ENCODE results near the gene CD300E. TPM values are rescaled to one million over a fixed set of nuclear protein-coding genes. Genes with fewer than 3 reads are reported as not detected.
"Not testable (repeated sequence)": the region's sequence is repeated elsewhere in the genome, so short reads cannot be mapped to it uniquely, and the experiment has no call there.

CD300E gene
- total RNA-seq, 1 experiment from 2014 or later: not detected

- Mint-ChIP-seq H3K4me3 (ENCODE audit: unreplicated experiment) (peak overlapping the region; percentile 39), H3K9me3 (ENCODE audit: unreplicated experiment) (peaks cover 13% of the 10 kb centered on the region), H3K36me3 (ENCODE audit: insufficient read depth, unreplicated experiment) (no peaks in the 10 kb centered on the region), H3K4me1 (ENCODE audit: low read depth, unreplicated experiment) (no peaks in the 10 kb centered on the region), H3K27me3 (ENCODE audit: insufficient read depth, unreplicated experiment) (peaks cover 13% of the 10 kb centered on the region), H3K27ac (ENCODE audit: unreplicated experiment) (no peak overlapping the region)
- H3K4me3 ChIP-seq (ENCODE audit: low read depth, low read length): no peak overlapping the region
- ChIA-PET POLR2A (no interaction called here), CTCF (interaction anchor here (0.7 kb wide), 1 partner anchor 106 kb away, joined by 4 read pairs; no protein-coding TSS in a partner anchor)
- H3K27me3 ChIP-seq (replicated peaks; ENCODE audit: control insufficient read depth, insufficient read depth, low read length): no peaks in the 10 kb centered on the region
- H3K4me1 ChIP-seq: no peaks in the 10 kb centered on the region
- no peak for DNase-seq
- intact Hi-C loops (cut with micrococcal nuclease; ENCODE audit: unreplicated experiment): no loop called here
- H3K36me3 ChIP-seq (ENCODE audit: control insufficient read depth, insufficient read depth, low read length): no peaks in the 10 kb centered on the region
- peaks cover under 1% of the 10 kb centered on the region; the same call in 1 of the 2 replicates for H3K9me3 ChIP-seq
- no TSS peak for BruUV-seq (replicated peaks)
- no peak for TF ChIP-seq CTCF (IDR thresholded peaks at IDR 0.05; ENCODE audit: insufficient read depth in 1 of 2, low read depth in 1 of 2, low read length in 1 of 2, severe bottlenecking in 1 of 2, unreplicated experiment in 1 of 2)
Measured at GRCh38 chr17:74631468-74632450, 8.2 kb upstream of the CD300E start.

GRCh38 chr17:74630251-74630650 lies 6.7 kb upstream of the CD300E start:
- CTCF ChIA-PET; H3K27me3 ChIP-seq (replicated peaks; ENCODE audit: control insufficient read depth, insufficient read depth, low read length); H3K4me1 Mint-ChIP-seq (ENCODE audit: low read depth, unreplicated experiment); H3K4me3 Mint-ChIP-seq (ENCODE audit: unreplicated experiment); POLR2A ChIA-PET; H3K4me3 ChIP-seq (ENCODE audit: low read depth, low read length); intact Hi-C loops (cut with micrococcal nuclease; ENCODE audit: unreplicated experiment); H3K36me3 Mint-ChIP-seq (ENCODE audit: insufficient read depth, unreplicated experiment); H3K9me3 ChIP-seq; DNase-seq; BruUV-seq (replicated peaks); H3K27ac Mint-ChIP-seq (ENCODE audit: unreplicated experiment); H3K4me1 ChIP-seq; H3K36me3 ChIP-seq (ENCODE audit: control insufficient read depth, insufficient read depth, low read length): not testable (repeated sequence)
- Mint-ChIP-seq H3K9me3 (ENCODE audit: unreplicated experiment) (peaks cover 22% of the 10 kb centered on the region), H3K27me3 (ENCODE audit: insufficient read depth, unreplicated experiment) (peaks cover 13% of the 10 kb centered on the region)

GRCh38 chr17:74625661-74626060 lies 2.1 kb upstream of the CD300E start:
- Histone ChIP-seq H3K4me3 (ENCODE audit: low read depth, low read length) (no peak overlapping the region), H3K36me3 (ENCODE audit: control insufficient read depth, insufficient read depth, low read length) (no peaks in the 10 kb centered on the region), H3K4me1 (no peaks in the 10 kb centered on the region), H3K9me3 (peaks cover 10% of the 10 kb centered on the region), H3K27me3 (replicated peaks; ENCODE audit: control insufficient read depth, insufficient read depth, low read length) (no peaks in the 10 kb centered on the region)
- no peak for DNase-seq
- H3K9me3 Mint-ChIP-seq (ENCODE audit: unreplicated experiment): peaks cover 32% of the 10 kb centered on the region
- no peaks in the 10 kb centered on the region for H3K4me1 Mint-ChIP-seq (ENCODE audit: low read depth, unreplicated experiment)
- TF ChIP-seq CTCF (IDR thresholded peaks at IDR 0.05; ENCODE audit: insufficient read depth in 1 of 2, low read depth in 1 of 2, low read length in 1 of 2, severe bottlenecking in 1 of 2, unreplicated experiment in 1 of 2): no peak
- POLR2A ChIA-PET: no interaction called here
- no peaks in the 10 kb centered on the region for H3K36me3 Mint-ChIP-seq (ENCODE audit: insufficient read depth, unreplicated experiment)
- no TSS peak for BruUV-seq (replicated peaks)
- intact Hi-C loops (cut with micrococcal nuclease; ENCODE audit: unreplicated experiment): no loop called here
- peaks cover 31% of the 10 kb centered on the region for H3K27me3 Mint-ChIP-seq (ENCODE audit: insufficient read depth, unreplicated experiment)
- CTCF ChIA-PET: no interaction called here
- no peak overlapping the region for H3K4me3 Mint-ChIP-seq (ENCODE audit: unreplicated experiment)
- no peak overlapping the region for H3K27ac Mint-ChIP-seq (ENCODE audit: unreplicated experiment)

Measured in Caco-2 (cell line).